ENCODE results near the gene LYVE1.

LYVE1 gene

GRCh38 chr11:10518891-10519290 is 49.6 kb downstream of the LYVE1 start:
- no peak for TF ChIP-seq SIN3A (IDR thresholded peaks at IDR 0.05; ENCODE audit: borderline replicate concordance, insufficient read depth, low read length)
- no peak for TF ChIP-seq POLR2AphosphoS5 (IDR thresholded peaks at IDR 0.05; ENCODE audit: low read depth, low read length)
- TF ChIP-seq FOXP2 (optimal IDR thresholded peaks at IDR 0.05; ENCODE audit: borderline replicate concordance, extremely low read depth, extremely low read length, insufficient read depth), result no peak
- TF ChIP-seq, protein P1, sequence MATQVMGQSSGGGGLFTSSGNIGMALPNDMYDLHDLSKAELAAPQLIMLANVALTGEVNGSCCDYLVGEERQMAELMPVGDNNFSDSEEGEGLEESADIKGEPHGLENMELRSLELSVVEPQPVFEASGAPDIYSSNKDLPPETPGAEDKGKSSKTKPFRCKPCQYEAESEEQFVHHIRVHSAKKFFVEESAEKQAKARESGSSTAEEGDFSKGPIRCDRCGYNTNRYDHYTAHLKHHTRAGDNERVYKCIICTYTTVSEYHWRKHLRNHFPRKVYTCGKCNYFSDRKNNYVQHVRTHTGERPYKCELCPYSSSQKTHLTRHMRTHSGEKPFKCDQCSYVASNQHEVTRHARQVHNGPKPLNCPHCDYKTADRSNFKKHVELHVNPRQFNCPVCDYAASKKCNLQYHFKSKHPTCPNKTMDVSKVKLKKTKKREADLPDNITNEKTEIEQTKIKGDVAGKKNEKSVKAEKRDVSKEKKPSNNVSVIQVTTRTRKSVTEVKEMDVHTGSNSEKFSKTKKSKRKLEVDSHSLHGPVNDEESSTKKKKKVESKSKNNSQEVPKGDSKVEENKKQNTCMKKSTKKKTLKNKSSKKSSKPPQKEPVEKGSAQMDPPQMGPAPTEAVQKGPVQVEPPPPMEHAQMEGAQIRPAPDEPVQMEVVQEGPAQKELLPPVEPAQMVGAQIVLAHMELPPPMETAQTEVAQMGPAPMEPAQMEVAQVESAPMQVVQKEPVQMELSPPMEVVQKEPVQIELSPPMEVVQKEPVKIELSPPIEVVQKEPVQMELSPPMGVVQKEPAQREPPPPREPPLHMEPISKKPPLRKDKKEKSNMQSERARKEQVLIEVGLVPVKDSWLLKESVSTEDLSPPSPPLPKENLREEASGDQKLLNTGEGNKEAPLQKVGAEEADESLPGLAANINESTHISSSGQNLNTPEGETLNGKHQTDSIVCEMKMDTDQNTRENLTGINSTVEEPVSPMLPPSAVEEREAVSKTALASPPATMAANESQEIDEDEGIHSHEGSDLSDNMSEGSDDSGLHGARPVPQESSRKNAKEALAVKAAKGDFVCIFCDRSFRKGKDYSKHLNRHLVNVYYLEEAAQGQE (IDR thresholded peaks at IDR 0.05; ENCODE audit: insufficient read depth in 1 of 2, low read depth in 2 of 2, low read length in 2 of 2), result no peak
- TF ChIP-seq TAF1 (IDR thresholded peaks at IDR 0.05; ENCODE audit: borderline replicate concordance, insufficient read depth, low read length), result no peak

DNA sequence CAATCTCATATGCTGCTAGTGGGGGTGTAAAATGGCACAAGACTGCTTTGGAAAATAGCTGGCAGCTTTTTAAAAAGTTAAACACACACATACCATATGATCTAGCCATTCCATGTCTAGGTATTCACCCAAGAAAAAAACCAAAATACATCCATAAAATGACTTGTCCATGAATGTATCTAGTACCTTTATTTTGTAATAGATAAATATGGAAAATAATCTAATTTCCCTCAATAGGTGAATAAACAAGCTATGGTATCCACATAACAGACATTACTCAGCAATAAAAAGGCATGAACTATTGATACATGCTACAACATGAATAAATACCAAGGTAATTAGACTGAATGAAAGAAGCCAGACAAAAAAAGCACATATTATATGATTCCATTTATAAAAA is 50.3 kb downstream of the LYVE1 start:
- no peak for TF ChIP-seq TAF1 (IDR thresholded peaks at IDR 0.05; ENCODE audit: borderline replicate concordance, insufficient read depth, low read length)
- TF ChIP-seq FOXP2 (optimal IDR thresholded peaks at IDR 0.05; ENCODE audit: borderline replicate concordance, extremely low read depth, extremely low read length, insufficient read depth), result no peak
- TF ChIP-seq POLR2AphosphoS5 (IDR thresholded peaks at IDR 0.05; ENCODE audit: low read depth, low read length), result no peak
- TF ChIP-seq, protein P1 (IDR thresholded peaks at IDR 0.05; ENCODE audit: insufficient read depth in 1 of 2, low read depth in 2 of 2, low read length in 2 of 2), result no peak
- no peak for TF ChIP-seq SIN3A (IDR thresholded peaks at IDR 0.05; ENCODE audit: borderline replicate concordance, insufficient read depth, low read length)

GRCh38 chr11:10515418-10515817 is 53.0 kb downstream of the LYVE1 start:
- TF ChIP-seq, protein P1 (IDR thresholded peaks at IDR 0.05; ENCODE audit: insufficient read depth in 1 of 2, low read depth in 2 of 2, low read length in 2 of 2), result no peak
- TF ChIP-seq SIN3A (IDR thresholded peaks at IDR 0.05; ENCODE audit: borderline replicate concordance, insufficient read depth, low read length) (no peak), TAF1 (IDR thresholded peaks at IDR 0.05; ENCODE audit: borderline replicate concordance, insufficient read depth, low read length) (no peak), FOXP2 (optimal IDR thresholded peaks at IDR 0.05; ENCODE audit: borderline replicate concordance, extremely low read depth, extremely low read length, insufficient read depth) (no peak), POLR2AphosphoS5 (IDR thresholded peaks at IDR 0.05; ENCODE audit: low read depth, low read length) (no peak)

- no peak for TF ChIP-seq SIN3A (IDR thresholded peaks at IDR 0.05; ENCODE audit: borderline replicate concordance, insufficient read depth, low read length)
Observed at GRCh38 chr11:10514709-10515108, 53.8 kb downstream of the LYVE1 start.

DNA sequence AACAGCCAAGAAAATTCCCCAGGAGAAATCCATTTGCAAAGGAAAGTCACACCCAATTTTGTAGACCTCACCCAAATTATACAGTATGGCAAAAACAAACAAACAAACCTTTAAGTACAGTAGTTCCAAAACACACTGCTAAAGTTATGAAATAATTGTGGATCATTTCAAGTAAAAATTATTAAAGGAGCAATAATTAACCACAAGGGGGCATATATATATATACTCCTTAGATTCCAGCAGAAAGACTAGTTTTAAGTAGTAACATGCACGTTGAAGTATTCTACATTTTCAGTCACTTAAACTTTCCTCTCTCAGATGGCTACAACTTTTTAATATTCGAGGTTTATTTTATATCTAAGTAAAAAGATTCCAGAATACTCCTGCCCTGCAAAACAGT is 54.3 kb downstream of the LYVE1 start:
- TF ChIP-seq, protein P1 (IDR thresholded peaks at IDR 0.05; ENCODE audit: insufficient read depth in 1 of 2, low read depth in 2 of 2, low read length in 2 of 2), result no peak
- TF ChIP-seq POLR2AphosphoS5 (IDR thresholded peaks at IDR 0.05; ENCODE audit: low read depth, low read length) (no peak), SIN3A (IDR thresholded peaks at IDR 0.05; ENCODE audit: borderline replicate concordance, insufficient read depth, low read length) (no peak), TAF1 (IDR thresholded peaks at IDR 0.05; ENCODE audit: borderline replicate concordance, insufficient read depth, low read length) (no peak)
